Brain microvascular endothelial cell (primary cell): ENCODE measurements around the gene PLD4.

Source experiments
- DNase-seq: peaks from one replicate; pipeline ENCODE4 v3.0.0-alpha.2; 2020
- H3K27ac ChIP-seq: fragments of 250-450 bp; sonication (Bioruptor Pico); 2 replicates; pipeline ENCODE4 v1.5.1; 2020; ENCODE audit warnings: mild to moderate bottlenecking, moderate library complexity
- H3K27me3 ChIP-seq: fragments of 250-450 bp; sonication (Bioruptor Pico); replicated peaks from 2 replicates; pipeline ENCODE4 v1.5.1; 2020; ENCODE audit warnings: mild to moderate bottlenecking
- H3K36me3 ChIP-seq: fragments of 250-450 bp; sonication (Bioruptor Pico); replicated peaks from 2 replicates; pipeline ENCODE4 v1.5.1; 2020; ENCODE audit warnings: mild to moderate bottlenecking
- H3K4me3 ChIP-seq: 2 replicates; pipeline ENCODE4 v1.5.1; 2011; ENCODE audit warnings: low read depth, mild to moderate bottlenecking, control low read depth, low read length, moderate library complexity
- CTCF ChIP-seq: IDR thresholded peaks from 2 replicates; pipeline ENCODE4 v1.5.1; 2011; ENCODE audit warnings: low read depth, mild to moderate bottlenecking, moderate library complexity, low read length, control low read depth, inconsistent platforms; ENCODE audit errors: missing control alignments
- in situ Hi-C: cut with HindIII; loops from 2 replicates; pipeline ENCODE4 v1.10.0; 2017; ENCODE audit warnings: low sequenced_read_pairs, low pct_ligation_motif_present

The PLD4 gene

GRCh38 chr14:104937161-104937560, 12.5 kb downstream of the PLD4 start:
- in situ Hi-C loops, result no loop called here
- no peaks in the 10 kb centered on the region for H3K36me3 ChIP-seq
- DNase-seq, result no peak
- H3K27ac ChIP-seq, result no peak overlapping the region
- no peak overlapping the region for H3K4me3 ChIP-seq
- TF ChIP-seq CTCF, result no peak
- H3K27me3 ChIP-seq, result peaks cover 10% of the 10 kb centered on the region

GRCh38 chr14:104937694-104938365, 13.2 kb downstream of the PLD4 start:
- no peak overlapping the region for H3K4me3 ChIP-seq
- H3K27ac ChIP-seq, result no peak overlapping the region
- in situ Hi-C loops, result no loop called here
- peaks cover 4% of the 10 kb centered on the region for H3K27me3 ChIP-seq
- no peak for TF ChIP-seq CTCF
- no peaks in the 10 kb centered on the region for H3K36me3 ChIP-seq
- no peak for DNase-seq

- Histone ChIP-seq H3K4me3 (no peak overlapping the region), H3K27me3 (no peaks in the 10 kb centered on the region), H3K36me3 (no peaks in the 10 kb centered on the region), H3K27ac (no peak overlapping the region)
- TF ChIP-seq CTCF, result no peak
- no peak for DNase-seq
- in situ Hi-C loops, result no loop called here
These were observed 13.8 kb downstream of the PLD4 start for GRCh38 chr14:104938436-104938835.

- in situ Hi-C loops, result no loop called here
- no peak for TF ChIP-seq CTCF
- no peak overlapping the region for H3K27ac ChIP-seq
- no peak overlapping the region for H3K4me3 ChIP-seq
- H3K36me3 ChIP-seq, result no peaks in the 10 kb centered on the region
- DNase-seq, result no peak
- H3K27me3 ChIP-seq, result no peaks in the 10 kb centered on the region
These were observed 14.3 kb downstream of the PLD4 start for GRCh38 chr14:104938960-104939359.

- in situ Hi-C loops, result no loop called here
These were observed 15.2 kb downstream of the PLD4 start for GRCh38 chr14:104939666-104940410.

More at GRCh38 chr14:104939666-104940410, 15.2 kb downstream of the PLD4 start:
- no peak for DNase-seq
- H3K36me3 ChIP-seq, result no peaks in the 10 kb centered on the region
- no peaks in the 10 kb centered on the region for H3K27me3 ChIP-seq
- H3K27ac ChIP-seq, result no peak overlapping the region
- no peak for TF ChIP-seq CTCF
- no peak overlapping the region for H3K4me3 ChIP-seq
